GM19193 (cell line): ENCODE results near the gene GPR37L1.

Source experiments
- POLR2A ChIP-seq: IDR thresholded peaks from 4 replicates; pipeline ENCODE4 v1.6.1; 2011; ENCODE audit not compliant: insufficient read depth, insufficient read length; ENCODE audit errors: extremely low read depth

GPR37L1 gene

GRCh38 chr1:202127061-202127460, 4.3 kb downstream of the GPR37L1 start:
- TF ChIP-seq POLR2A, result no peak

GRCh38 chr1:202127836-202128622, 5.3 kb downstream of the GPR37L1 start:
- TF ChIP-seq POLR2A, result no peak

GRCh38 chr1:202129453-202130296, 7.0 kb downstream of the GPR37L1 start:
- no peak for TF ChIP-seq POLR2A

GRCh38 chr1:202130297-202130721, 7.6 kb downstream of the GPR37L1 start:
- TF ChIP-seq POLR2A, result no peak

- no peak for TF ChIP-seq POLR2A
Observed at GRCh38 chr1:202130816-202131522, 8.3 kb downstream of the GPR37L1 start.

GRCh38 chr1:202131956-202132821, 9.5 kb downstream of the GPR37L1 start:
- TF ChIP-seq POLR2A, result no peak

- TF ChIP-seq POLR2A, result no peak
Observed at GRCh38 chr1:202133001-202133400, 10.3 kb downstream of the GPR37L1 start.

DNA sequence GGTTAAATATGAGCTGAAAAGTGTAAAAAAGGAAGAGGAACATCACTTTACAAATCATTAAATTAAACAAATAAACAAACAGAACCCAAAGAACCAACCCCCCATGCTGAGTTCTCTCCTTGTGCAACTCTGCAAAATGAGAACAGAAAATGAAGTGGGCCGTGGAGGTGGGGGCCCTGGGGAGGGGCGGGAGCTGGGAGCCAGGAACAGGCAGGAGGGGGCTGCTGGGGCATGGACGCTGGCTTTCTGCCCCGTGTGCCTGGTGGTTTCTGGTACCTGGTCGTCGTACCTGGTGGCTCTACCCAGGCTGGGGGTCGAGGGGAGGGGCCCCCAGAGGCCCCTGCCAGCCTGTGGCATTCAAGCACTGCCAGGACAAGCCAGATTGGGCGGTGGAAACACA, 10.8 kb downstream of the GPR37L1 start:
- no peak for TF ChIP-seq POLR2A

GRCh38 chr1:202133989-202134388, 11.3 kb downstream of the GPR37L1 start:
- TF ChIP-seq POLR2A, result no peak

GRCh38 chr1:202134645-202135172, 12.0 kb downstream of the GPR37L1 start:
- TF ChIP-seq POLR2A, result no peak

GRCh38 chr1:202135221-202135721, 12.6 kb downstream of the GPR37L1 start:
- TF ChIP-seq POLR2A, result no peak

DNA sequence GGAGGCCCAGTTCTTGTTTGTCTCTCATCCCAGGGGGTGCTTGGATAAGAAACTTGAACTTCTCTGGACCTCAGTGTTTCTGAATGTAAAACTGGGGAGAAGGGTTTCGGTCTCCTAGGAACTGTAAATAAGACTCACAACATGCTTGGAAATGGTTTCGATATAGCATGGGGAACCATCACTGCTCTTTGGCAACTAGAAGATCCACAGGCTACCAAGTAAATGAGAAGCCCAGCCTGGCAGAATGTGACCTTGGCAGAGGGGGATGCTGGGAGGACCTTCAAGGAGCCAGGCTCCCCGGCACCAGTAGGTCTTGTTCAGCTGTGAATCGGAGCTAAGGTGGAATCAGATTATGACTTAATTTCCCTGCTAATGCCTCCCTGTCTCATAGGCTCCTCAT, 18.1 kb downstream of the GPR37L1 start:
- no peak for TF ChIP-seq POLR2A

DNA sequence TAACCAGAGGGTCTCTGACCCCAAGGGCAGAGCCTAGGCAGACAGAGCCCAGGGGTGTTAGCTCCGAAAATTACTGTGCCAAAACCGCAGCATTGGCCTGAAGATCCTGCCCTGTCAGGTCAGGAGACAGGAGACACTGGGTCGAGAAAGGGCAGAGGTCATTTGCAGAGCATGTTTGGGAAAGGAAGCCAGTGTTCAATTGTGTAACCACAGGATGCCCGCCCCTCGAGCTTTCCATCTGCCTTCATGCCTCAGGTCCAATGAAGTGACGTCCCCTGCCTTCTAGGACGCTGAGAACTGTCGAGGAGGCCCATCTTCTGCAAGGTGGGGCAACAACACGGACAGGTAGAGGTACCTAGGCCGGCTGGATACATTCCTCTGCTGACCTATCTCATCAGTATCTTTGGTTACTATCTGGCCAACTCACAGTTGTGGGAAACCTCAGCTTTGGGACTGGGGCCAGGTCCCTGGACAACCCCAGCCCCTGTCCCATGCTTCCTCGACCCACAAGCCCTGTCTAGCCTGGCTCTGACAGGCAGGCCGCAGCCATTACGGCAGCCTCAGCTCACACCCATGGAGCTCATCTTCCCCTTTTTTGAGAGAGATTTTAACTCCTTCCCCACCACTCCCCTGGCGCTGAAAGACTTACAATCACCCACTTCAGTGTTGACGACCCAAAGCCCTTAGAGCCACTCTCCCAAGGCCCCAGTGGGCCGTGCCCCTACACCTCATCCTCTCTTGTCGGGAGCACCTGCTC, 20.5 kb downstream of the GPR37L1 start:
- TF ChIP-seq POLR2A, result no peak
